Measurements from ENCODE around the gene MARCHF10. TPM values are rescaled to one million over a fixed set of nuclear protein-coding genes. Genes with fewer than 3 reads are reported as not detected.

Gene MARCHF10
- total and polyA plus RNA-seq, 2 of the 13 experiments (the other 11 are each of a cell fraction or from before 2014, with no cell fraction given) = not detected

- ATAC-seq = no peak
- Histone ChIP-seq H3K4me1 (ENCODE audit: insufficient read depth, low read length) (peaks cover 1% of the 10 kb centered on the region; the same call in 1 of the 2 replicates), H3K27me3 (ENCODE audit: control insufficient read depth in 1 of 2, insufficient read depth in 2 of 2, low read length in 2 of 2) (peaks cover 16 to 60% of the 10 kb centered on the region in 2 experiments), H3K27ac (ENCODE audit: extremely low read length, insufficient read depth, low read length) (no peak overlapping the region), H2AFZ (ENCODE audit: low read length) (no peak overlapping the region), H3K4me2 (ENCODE audit: low read depth, low read length) (no peak overlapping the region), H3K36me3 (replicated peaks in 1 of 2; ENCODE audit: control insufficient read depth in 1 of 2, insufficient read depth in 2 of 2, low read length in 2 of 2) (no peaks in the 10 kb centered on the region), H3K79me2 (ENCODE audit: insufficient read depth, low read length) (no peaks in the 10 kb centered on the region), H4K20me1 (ENCODE audit: insufficient read depth, low read length) (no peaks in the 10 kb centered on the region), H3K4me3 (replicated peaks in 1 of 3; ENCODE audit: insufficient read depth in 1 of 3, low read depth in 2 of 3, low read length in 3 of 3) (no peak overlapping the region), H3K9ac (ENCODE audit: insufficient read depth, low read depth, low read length) (no peak overlapping the region), H3K9me3 (ENCODE audit: low read length) (no peaks in the 10 kb centered on the region)
- FAIRE-seq = no peak
- TF ChIP-seq ZNF317 (CRISPR knock-in tag; IDR thresholded peaks at IDR 0.05) (peak; percentile 98), ZNF510 (CRISPR knock-in tag; IDR thresholded peaks at IDR 0.05; ENCODE audit: low read depth) (no peak)
- intact Hi-C loops (cut with micrococcal nuclease; ENCODE audit: unreplicated experiment) = no loop called here
- BruUV-seq (replicated peaks) = no TSS peak
- in situ Hi-C loops (cut with HindIII; ENCODE audit: extremely low pct_ligation_motif_present, low pct_unique_long_range_greater_than_20kb) = no loop called here
- ChIA-PET CTCF (ENCODE audit: low intra/inter-chr PET ratio, low total read pairs) (interaction anchor here (0.6 kb wide), 1 partner anchor 240 kb away, joined by 3 read pairs; no protein-coding TSS in a partner anchor), POLR2A (no interaction called here)
- 0% methylated on average over 2 of the region's 2 CpGs for WGBS (ENCODE audit: low lambda C conversion rate)
- DNase-seq (ENCODE audit: low spot score) = no peak
Observed at GRCh38 chr17:62708587-62708986, 99.5 kb downstream of the MARCHF10 start.

GRCh38 chr17:62707425-62707739 is 100.7 kb downstream of the MARCHF10 start:
- Histone ChIP-seq H3K36me3 (replicated peaks in 1 of 2; ENCODE audit: control insufficient read depth in 1 of 2, insufficient read depth in 2 of 2, low read length in 2 of 2) (no peaks in the 10 kb centered on the region), H3K9me3 (ENCODE audit: low read length) (no peaks in the 10 kb centered on the region), H2AFZ (ENCODE audit: low read length) (no peak overlapping the region), H3K4me2 (ENCODE audit: low read depth, low read length) (no peak overlapping the region), H4K20me1 (ENCODE audit: insufficient read depth, low read length) (no peaks in the 10 kb centered on the region), H3K4me1 (ENCODE audit: insufficient read depth, low read length) (peaks cover 6% of the 10 kb centered on the region; the same call in 1 of the 2 replicates), H3K4me3 (replicated peaks in 1 of 3; ENCODE audit: insufficient read depth in 1 of 3, low read depth in 2 of 3, low read length in 3 of 3) (no peak overlapping the region), H3K79me2 (ENCODE audit: insufficient read depth, low read length) (no peaks in the 10 kb centered on the region), H3K9ac (ENCODE audit: insufficient read depth, low read depth, low read length) (no peak overlapping the region), H3K27ac (ENCODE audit: extremely low read length, insufficient read depth, low read length) (no peak overlapping the region), H3K27me3 (ENCODE audit: control insufficient read depth in 1 of 2, insufficient read depth in 2 of 2, low read length in 2 of 2) (peaks cover 19 to 66% of the 10 kb centered on the region in 2 experiments)
- POLR2A ChIA-PET = no interaction called here
- BruUV-seq (replicated peaks) = no TSS peak
- in situ Hi-C loops (cut with HindIII; ENCODE audit: extremely low pct_ligation_motif_present, low pct_unique_long_range_greater_than_20kb) = no loop called here
- DNase-seq (ENCODE audit: low spot score) (no peak), ATAC-seq (no peak), FAIRE-seq (no peak)
- CTCF ChIA-PET (ENCODE audit: low intra/inter-chr PET ratio, low total read pairs) = no interaction called here
- intact Hi-C loops (cut with micrococcal nuclease; ENCODE audit: unreplicated experiment) = no loop called here
- 58% methylated on average over 9 of the region's 9 CpGs for WGBS (ENCODE audit: low lambda C conversion rate)
- no peak for TF ChIP-seq FLYWCH1 (CRISPR knock-in tag; IDR thresholded peaks at IDR 0.05)
- no peak for TF ChIP-seq ZNF547 (CRISPR knock-in tag; IDR thresholded peaks at IDR 0.05)
- no peak for TF ChIP-seq ZGPAT (CRISPR knock-in tag; IDR thresholded peaks at IDR 0.05)
- no peak for TF ChIP-seq ZNF605 (CRISPR knock-in tag; IDR thresholded peaks at IDR 0.05)
- no peak for TF ChIP-seq ZNF101 (CRISPR knock-in tag; IDR thresholded peaks at IDR 0.05; ENCODE audit: borderline replicate concordance, low read depth)
- no peak for TF ChIP-seq ZBTB4 (CRISPR knock-in tag; IDR thresholded peaks at IDR 0.05; ENCODE audit: borderline replicate concordance)
- TF ChIP-seq FOXP1 (IDR thresholded peaks at IDR 0.05) = no peak
- no peak for TF ChIP-seq FOXP1 (CRISPR knock-in tag; IDR thresholded peaks at IDR 0.05)
- TF ChIP-seq RARA (CRISPR knock-in tag; IDR thresholded peaks at IDR 0.05) = no peak
